CD14-positive monocyte (primary cell): ENCODE results near the gene ZFAND2B. TPM values are rescaled to one million over a fixed set of nuclear protein-coding genes. Genes with fewer than 3 reads are reported as not detected.

Experiments used
- DNase-seq, 3 donors: peaks; one replicate each; pipeline ENCODE4 v3.0.0-alpha.2; 2011 to 2022
- H2AFZ ChIP-seq: 2 replicates; pipeline ENCODE4 v1.6.0; 2012; ENCODE audit warnings: mild to moderate bottlenecking, low read depth, low read length, inconsistent platforms; ENCODE audit not compliant: insufficient read depth, poor library complexity, severe bottlenecking
- H3K27ac ChIP-seq, 2 donors: 1 replicate in 1 of 2; 2 replicates in 1 of 2; pipeline ENCODE4 v1.5.1; 2012 to 2013; ENCODE audit warnings: low read length in 2 of 2, control low read depth in 1 of 2, inconsistent platforms in 1 of 2, low read depth in 1 of 2, mild to moderate bottlenecking in 1 of 2
- H3K27me3 ChIP-seq, 2 donors: one replicate each; pipeline versions ENCODE4 v1.6.0 to v1.6.1; 2011 to 2013; ENCODE audit warnings: low read length in 2 of 2; ENCODE audit not compliant: control insufficient read depth in 2 of 2, insufficient read depth in 2 of 2
- H3K36me3 ChIP-seq, 2 donors: replicated peaks in 1 of 2; 1 replicate in 1 of 2; 2 replicates in 1 of 2; pipeline versions ENCODE4 v1.5.1 to v1.6.1; 2012 to 2013; ENCODE audit warnings: low read length in 2 of 2, control low read depth in 1 of 2, inconsistent platforms in 1 of 2, mild to moderate bottlenecking in 1 of 2; ENCODE audit not compliant: insufficient read depth in 2 of 2, control insufficient read depth in 1 of 2
- H3K4me1 ChIP-seq, 2 donors: 1 replicate in 1 of 2; 2 replicates in 1 of 2; pipeline versions ENCODE4 v1.5.1 to v1.6.1; 2012 to 2013; ENCODE audit warnings: low read length in 2 of 2, control low read depth in 1 of 2, inconsistent platforms in 1 of 2, mild to moderate bottlenecking in 1 of 2, moderate library complexity in 1 of 2; ENCODE audit not compliant: insufficient read depth in 2 of 2, control insufficient read depth in 1 of 2
- H3K4me2 ChIP-seq: replicated peaks from 2 replicates; pipeline ENCODE3; 2012; ENCODE audit warnings: low read length, moderate library complexity, mild to moderate bottlenecking; ENCODE audit not compliant: poor library complexity, severe bottlenecking; ENCODE audit errors: extremely low read depth
- H3K4me3 ChIP-seq, 3 experiments: fragments of 200-600 bp in 1 of 3; sonication (generic) in 1 of 3; replicated peaks in 1 of 3; 1 replicate in 2 of 3; 2 replicates in 1 of 3; pipeline ENCODE4 v1.5.1; 2011 to 2013; ENCODE audit warnings: low read length in 3 of 3, mild to moderate bottlenecking in 3 of 3, control low read depth in 2 of 3, low read depth in 2 of 3, inconsistent platforms in 1 of 3, moderate library complexity in 1 of 3
- H3K79me2 ChIP-seq: 2 replicates; pipeline ENCODE4 v1.6.0; 2012; ENCODE audit warnings: mild to moderate bottlenecking, control low read depth, inconsistent platforms, low read length, moderate library complexity; ENCODE audit not compliant: insufficient read depth
- H3K9ac ChIP-seq: 2 replicates; pipeline ENCODE4 v1.6.0; 2017; ENCODE audit warnings: low read length, mild to moderate bottlenecking; ENCODE audit not compliant: insufficient read depth, poor library complexity, severe bottlenecking
- H3K9me3 ChIP-seq, 2 donors: replicated peaks in 1 of 2; 1 replicate in 1 of 2; 2 replicates in 1 of 2; pipeline versions ENCODE4 v1.5.1 to v1.6.1; 2012 to 2013; ENCODE audit warnings: low read length in 2 of 2, control low read depth in 1 of 2; ENCODE audit not compliant: control insufficient read depth in 1 of 2, insufficient read depth in 1 of 2
- H4K20me1 ChIP-seq: 2 replicates; pipeline ENCODE4 v1.6.0; 2012; ENCODE audit warnings: mild to moderate bottlenecking, low read length, control low read depth, moderate library complexity; ENCODE audit not compliant: insufficient read depth
- H3K27ac Mint-ChIP-seq, 7 donors: one replicate each; pipeline ENCODE4 v1.8.0; 2020; ENCODE audit warnings: mild to moderate bottlenecking in 7 of 7, mixed read lengths in 7 of 7, moderate library complexity in 6 of 7, inconsistent platforms in 2 of 7
- H3K27me3 Mint-ChIP-seq, 3 donors: one replicate each; pipeline ENCODE4 v1.8.0; 2021 to 2022; ENCODE audit warnings: low read depth in 3 of 3, mild to moderate bottlenecking in 3 of 3, mixed read lengths in 3 of 3, moderate library complexity in 3 of 3, inconsistent platforms in 1 of 3
- H3K36me3 Mint-ChIP-seq, 2 donors: one replicate each; pipeline ENCODE4 v1.8.0; 2020; ENCODE audit warnings: mixed read lengths in 2 of 2, inconsistent platforms in 1 of 2, mild to moderate bottlenecking in 1 of 2
- H3K4me1 Mint-ChIP-seq: one replicate; pipeline ENCODE4 v1.8.0; 2020; ENCODE audit warnings: mild to moderate bottlenecking, mixed read lengths
- H3K4me3 Mint-ChIP-seq, 2 donors: one replicate each; pipeline ENCODE4 v1.8.0; 2020; ENCODE audit warnings: mild to moderate bottlenecking in 2 of 2, mixed read lengths in 2 of 2, moderate library complexity in 1 of 2
- H3K9me3 Mint-ChIP-seq, 7 donors: one replicate each; pipeline ENCODE4 v1.8.0; 2020 to 2022; ENCODE audit warnings: mixed read lengths in 7 of 7, mild to moderate bottlenecking in 6 of 7, moderate library complexity in 6 of 7, inconsistent platforms in 2 of 7
- WGBS: methylation state at CpG from one replicate; pipeline ENCODE4 v1.1.5; 2013; ENCODE audit warnings: missing lambda C conversion rate; ENCODE audit not compliant: insufficient coverage; 5-methylcytosine and 5-hydroxymethylcytosine counted together
- intact Hi-C, 2 donors: fragments of 100-400 bp; cut with micrococcal nuclease; formaldehyde crosslinking; loops; one replicate each; pipeline versions ENCODE4 v1.15.0 to v1.15.1; 2023
- polyA plus RNA-seq, 3 donors: library from polyadenylated mRNA; depleted of rRNA in 1 of 3; unstranded in 2 of 3; stranded (reverse) in 1 of 3; fragments of 300-500 nt in 2 of 3; fragments of >200 nt in 1 of 3; fragmentation: Illumina TruSeq in 2 of 3; gene quantifications; 1 replicate in 2 of 3; 2 replicates in 1 of 3; pipeline ENCODE4 v1.2.3, GENCODE V29; 2012 to 2021
- TF ChIP-seq, protein P1 (sequence below): fragments of 200-600 bp; IDR thresholded peaks from one replicate; pipeline ENCODE4 v1.8.0; 2022; ENCODE audit warnings: antibody characterized with exemption, mild to moderate bottlenecking

ZFAND2B gene
- polyA plus RNA-seq, 3 donors, result 45.7 to 98.9 (median 53.2) TPM

DNA sequence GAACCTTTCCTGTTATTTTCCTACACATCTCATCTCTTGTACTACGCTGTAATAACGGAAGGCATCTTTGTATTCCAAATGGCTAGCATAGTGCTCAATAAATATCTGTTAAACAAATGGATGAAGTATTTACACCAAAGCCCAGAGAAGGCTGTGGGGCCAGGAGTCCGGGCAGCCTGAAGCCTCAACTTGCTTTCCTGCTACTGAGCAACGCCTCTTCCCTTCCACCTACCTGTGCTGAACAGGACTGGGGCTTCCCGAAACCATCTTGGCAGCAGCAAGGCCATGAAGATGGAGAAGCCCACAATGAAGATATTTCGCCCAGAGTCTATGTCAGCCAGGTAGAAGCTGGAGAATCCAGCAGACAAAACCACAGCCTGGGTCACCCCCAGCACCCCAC lies 43.4 kb upstream of the ZFAND2B start:
- peaks cover 0 to 7% (median 4%) of the 10 kb centered on the region in 3 donors for H3K27me3 Mint-ChIP-seq
- H3K36me3 ChIP-seq, result peaks cover 0 to under 1% of the 10 kb centered on the region in 2 donors
- intact Hi-C loops, result loop anchor here (5.0 to 10.0 kb wide), 4 partner anchors 49 to 332 kb away; partner anchors contain the start of genes DNPEP (in 1 of the 2) and GMPPA (in 1 of the 2)
- WGBS, result 93% methylated on average over 2 of the region's 6 CpGs
- peaks cover 17% of the 10 kb centered on the region for H3K4me1 Mint-ChIP-seq
- no peak overlapping the region for H3K27ac Mint-ChIP-seq
- H3K4me2 ChIP-seq, result no peak overlapping the region
- no peak overlapping the region for H2AFZ ChIP-seq
- no peak for DNase-seq
- no peaks in the 10 kb centered on the region for H3K79me2 ChIP-seq
- H3K4me3 Mint-ChIP-seq, result no peak overlapping the region
- H4K20me1 ChIP-seq, result no peaks in the 10 kb centered on the region
- peaks cover 15 to 18% of the 10 kb centered on the region in 2 donors for H3K4me1 ChIP-seq
- H3K9me3 ChIP-seq, result no peaks in the 10 kb centered on the region
- H3K27ac ChIP-seq, result no peak overlapping the region
- H3K9ac ChIP-seq, result no peak overlapping the region
- H3K4me3 ChIP-seq, result no peak overlapping the region
- peaks cover 16 to 17% of the 10 kb centered on the region in 2 donors for H3K36me3 Mint-ChIP-seq
- no peaks in the 10 kb centered on the region for H3K27me3 ChIP-seq
- TF ChIP-seq, protein P1, sequence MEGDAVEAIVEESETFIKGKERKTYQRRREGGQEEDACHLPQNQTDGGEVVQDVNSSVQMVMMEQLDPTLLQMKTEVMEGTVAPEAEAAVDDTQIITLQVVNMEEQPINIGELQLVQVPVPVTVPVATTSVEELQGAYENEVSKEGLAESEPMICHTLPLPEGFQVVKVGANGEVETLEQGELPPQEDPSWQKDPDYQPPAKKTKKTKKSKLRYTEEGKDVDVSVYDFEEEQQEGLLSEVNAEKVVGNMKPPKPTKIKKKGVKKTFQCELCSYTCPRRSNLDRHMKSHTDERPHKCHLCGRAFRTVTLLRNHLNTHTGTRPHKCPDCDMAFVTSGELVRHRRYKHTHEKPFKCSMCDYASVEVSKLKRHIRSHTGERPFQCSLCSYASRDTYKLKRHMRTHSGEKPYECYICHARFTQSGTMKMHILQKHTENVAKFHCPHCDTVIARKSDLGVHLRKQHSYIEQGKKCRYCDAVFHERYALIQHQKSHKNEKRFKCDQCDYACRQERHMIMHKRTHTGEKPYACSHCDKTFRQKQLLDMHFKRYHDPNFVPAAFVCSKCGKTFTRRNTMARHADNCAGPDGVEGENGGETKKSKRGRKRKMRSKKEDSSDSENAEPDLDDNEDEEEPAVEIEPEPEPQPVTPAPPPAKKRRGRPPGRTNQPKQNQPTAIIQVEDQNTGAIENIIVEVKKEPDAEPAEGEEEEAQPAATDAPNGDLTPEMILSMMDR, result no peak
- H3K9me3 Mint-ChIP-seq, result no peaks in the 10 kb centered on the region

DNA sequence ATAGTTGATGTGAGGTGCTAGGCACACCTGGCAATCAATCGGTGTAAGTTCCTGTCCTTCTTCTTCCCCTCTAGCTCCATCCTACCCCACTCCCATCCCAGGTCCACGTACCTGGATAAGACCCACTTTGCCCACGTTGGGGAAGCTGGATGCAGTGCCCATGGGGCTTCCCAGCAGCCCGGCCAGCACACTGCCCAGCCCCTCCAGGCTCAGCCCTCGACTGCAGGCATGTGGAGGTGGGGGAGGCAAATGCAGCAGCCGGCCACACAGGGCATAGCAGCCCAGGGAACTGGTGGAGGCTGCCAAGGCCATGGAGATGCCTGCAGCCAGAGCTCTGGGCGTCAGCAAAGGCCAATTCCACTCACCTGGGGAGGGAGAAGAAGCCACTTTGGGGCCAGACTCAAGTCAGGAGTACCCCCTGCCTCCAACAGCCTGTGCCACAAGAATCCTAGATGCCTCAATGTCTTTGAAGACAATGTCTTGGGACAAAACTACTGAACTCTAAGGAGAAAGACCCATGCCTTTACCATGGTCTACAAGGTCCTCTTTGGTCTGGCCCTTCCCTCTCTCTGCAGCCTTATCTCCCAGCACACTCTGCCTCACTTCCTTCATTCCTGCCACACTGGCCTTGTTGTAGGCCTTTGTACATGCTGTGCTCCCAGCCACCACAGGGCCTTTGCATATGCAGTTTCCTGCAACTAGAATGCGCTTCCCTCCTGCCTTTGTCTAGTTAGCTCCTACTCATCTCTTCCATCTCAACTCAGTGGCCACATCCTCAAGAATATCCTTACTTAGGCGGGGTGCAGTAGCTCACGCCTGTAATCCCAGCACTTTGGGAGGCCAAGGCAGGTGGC lies 41.3 kb upstream of the ZFAND2B start:
- Histone ChIP-seq H3K4me3 (no peak overlapping the region), H2AFZ (no peak overlapping the region), H3K36me3 (no peaks in the 10 kb centered on the region), H4K20me1 (no peaks in the 10 kb centered on the region), H3K27ac (no peak overlapping the region), H3K9me3 (no peaks in the 10 kb centered on the region), H3K4me1 (peaks cover 7 to 10% of the 10 kb centered on the region in 2 donors), H3K27me3 (no peaks in the 10 kb centered on the region), H3K79me2 (no peaks in the 10 kb centered on the region), H3K9ac (no peak overlapping the region), H3K4me2 (no peak overlapping the region)
- 91% methylated on average over 6 of the region's 10 CpGs for WGBS
- Mint-ChIP-seq H3K9me3 (no peaks in the 10 kb centered on the region), H3K27ac (peak overlapping the region in 1 of 7 donors; percentile 32), H3K4me1 (peaks cover 10% of the 10 kb centered on the region), H3K36me3 (peaks cover 15 to 16% of the 10 kb centered on the region in 2 donors), H3K27me3 (peaks cover 0 to 9% (median 2%) of the 10 kb centered on the region in 3 donors), H3K4me3 (no peak overlapping the region)
- TF ChIP-seq, protein P1, result no peak
- intact Hi-C loops, result loop anchor here in 1 of 2 donors (10.0 kb wide), 1 partner anchor 330 kb away; the partner anchor contains the start of gene GMPPA
- DNase-seq, result no peak
